NCI-H1436 treated with DMSO at 0.1 percent for 48 hours (cell line): Measurements from ENCODE around the gene TMEM109.

Experiments used
- DNase-seq: peaks from one replicate; lab custom pipeline; 2025; lab: John Stamatoyannopoulos, UW

The TMEM109 gene

GRCh38 chr11:60910281-60910687 lies 3.7 kb upstream of the TMEM109 start:
- DNase-seq: no peak

- DNase-seq: no peak
Observed at GRCh38 chr11:60910711-60911380, 3.1 kb upstream of the TMEM109 start.

- no peak for DNase-seq
Observed at GRCh38 chr11:60912223-60912850, 1.6 kb upstream of the TMEM109 start.

- DNase-seq: no peak
Observed at GRCh38 chr11:60912851-60913528, 968 bp upstream of the TMEM109 start.

GRCh38 chr11:60914633-60915247 lies 782 bp downstream of the TMEM109 start:
- no peak for DNase-seq

- DNase-seq: no peak
Observed at GRCh38 chr11:60915248-60915914, 1.4 kb downstream of the TMEM109 start.

GRCh38 chr11:60916669-60917206 lies 2.8 kb downstream of the TMEM109 start:
- no peak for DNase-seq

GRCh38 chr11:60917267-60917666 lies 3.3 kb downstream of the TMEM109 start:
- DNase-seq: no peak

- DNase-seq: no peak
Observed at GRCh38 chr11:60918251-60918938, 4.4 kb downstream of the TMEM109 start.

- DNase-seq: no peak
Observed at GRCh38 chr11:60918939-60919265, 4.9 kb downstream of the TMEM109 start.

- no peak for DNase-seq
Observed at GRCh38 chr11:60919320-60919719, 5.4 kb downstream of the TMEM109 start.

- no peak for DNase-seq
Observed at GRCh38 chr11:60919956-60920355, 6.0 kb downstream of the TMEM109 start.

- DNase-seq: no peak
Observed at GRCh38 chr11:60921259-60921658, 7.3 kb downstream of the TMEM109 start.

GRCh38 chr11:60921777-60922335 lies 7.9 kb downstream of the TMEM109 start:
- no peak for DNase-seq

GRCh38 chr11:60922906-60923305 lies 8.9 kb downstream of the TMEM109 start:
- no peak for DNase-seq

GRCh38 chr11:60923326-60923725 lies 9.4 kb downstream of the TMEM109 start:
- no peak for DNase-seq

GRCh38 chr11:60923800-60924109 lies 9.8 kb downstream of the TMEM109 start:
- no peak for DNase-seq

- DNase-seq: no peak
Observed at GRCh38 chr11:60924110-60924905, 10.3 kb downstream of the TMEM109 start, which contains the start of gene TMEM132A. Gene TMEM132A, plus strand, starts transcription at chr11:60924460. Its CDS starts 174 bp downstream, at chr11:60924634.

- no peak for DNase-seq
Observed at GRCh38 chr11:60924906-60925853, 11.2 kb downstream of the TMEM109 start.
